OCI-LY3 (cell line): Measurements from ENCODE around the gene PTGS1.

Experiments
- CTCF ChIP-seq: fragments of 200-600, 300-600 bp; sonication (generic); IDR thresholded peaks from 2 replicates; pipeline ENCODE4 v1.5.1; 2014; ENCODE audit warnings: antibody characterized with exemption, low read length, low read depth
- EZH2phosphoT487 ChIP-seq: fragments of 200-600 bp; shearing (Covaris generic); IDR thresholded peaks from 2 replicates; pipeline ENCODE4 v1.6.1; 2018; ENCODE audit warnings: antibody characterized with exemption, mixed run types, low read depth

- no peak for TF ChIP-seq CTCF
- no peak for TF ChIP-seq EZH2phosphoT487
Measured at GRCh38 chr9:122389195-122389594, 18.4 kb downstream of the PTGS1 start.
